Loucy (cell line): ENCODE results near the gene TNK1.

Experiments used
- H2AFZ ChIP-seq: fragments of 200-600 bp; sonication (generic); 2 replicates; pipeline ENCODE4 v1.6.0; 2016; ENCODE audit warnings: antibody characterized with exemption, mild to moderate bottlenecking, low read length, moderate library complexity
- H3F3A ChIP-seq: fragments of 200-600 bp; 2 replicates; pipeline ENCODE4 v1.6.0; 2016; ENCODE audit warnings: antibody characterized with exemption, low read depth, mild to moderate bottlenecking
- H3K27me3 ChIP-seq: fragments of 200-600 bp; sonication (generic); 2 replicates; pipeline ENCODE4 v1.6.1; 2014; ENCODE audit warnings: low read length, mild to moderate bottlenecking; ENCODE audit not compliant: insufficient read depth, poor library complexity, severe bottlenecking
- H3K36me3 ChIP-seq: fragments of 200-600 bp; sonication (generic); 2 replicates; pipeline ENCODE4 v1.6.1; 2016; ENCODE audit warnings: low read length; ENCODE audit not compliant: insufficient read depth
- H3K4me1 ChIP-seq: fragments of 200-600 bp; sonication (generic); 2 replicates; pipeline ENCODE4 v1.5.1; 2014; ENCODE audit warnings: low read length, mild to moderate bottlenecking; ENCODE audit not compliant: insufficient read depth, poor library complexity, severe bottlenecking
- H3K4me2 ChIP-seq: fragments of 200-600 bp; sonication (generic); 2 replicates; pipeline ENCODE4 v1.6.0; 2014; ENCODE audit warnings: antibody characterized with exemption, low read length, low read depth, mild to moderate bottlenecking; ENCODE audit not compliant: poor library complexity, severe bottlenecking
- H3K4me3 ChIP-seq: fragments of 200-600 bp; sonication (generic); 2 replicates; pipeline ENCODE4 v1.5.1; 2014; ENCODE audit warnings: low read length, mild to moderate bottlenecking, mixed read lengths; ENCODE audit not compliant: poor library complexity, severe bottlenecking
- H3K79me2 ChIP-seq: fragments of 200-600 bp; sonication (generic); 2 replicates; pipeline ENCODE4 v1.6.1; 2014; ENCODE audit warnings: low read length; ENCODE audit not compliant: insufficient read depth
- H3K9ac ChIP-seq: fragments of 200-600 bp; sonication (generic); 2 replicates; pipeline ENCODE4 v1.6.0; 2014; ENCODE audit warnings: mild to moderate bottlenecking, low read depth, low read length, moderate library complexity; ENCODE audit not compliant: poor library complexity, severe bottlenecking
- H3K9me2 ChIP-seq: fragments of 200-600 bp; sonication (generic); replicated peaks from 2 replicates; pipeline ENCODE4 v1.6.1; 2016; ENCODE audit warnings: low read depth, low read length, mixed read lengths
- H3K9me3 ChIP-seq: fragments of 200-600 bp; sonication (generic); 2 replicates; pipeline ENCODE4 v1.6.1; 2014; ENCODE audit warnings: mild to moderate bottlenecking, antibody characterized with exemption, low read length, low read depth; ENCODE audit not compliant: insufficient read depth
- H4K20me1 ChIP-seq: fragments of 200-600 bp; sonication (generic); 2 replicates; pipeline ENCODE4 v1.6.0; 2014; ENCODE audit warnings: antibody characterized with exemption, low read length, mild to moderate bottlenecking; ENCODE audit not compliant: insufficient read depth, poor library complexity, severe bottlenecking
- EZH2phosphoT487 ChIP-seq: fragments of 200-600 bp; IDR thresholded peaks from 2 replicates; pipeline ENCODE4 v1.6.1; 2018; ENCODE audit warnings: antibody characterized with exemption, mild to moderate bottlenecking, moderate library complexity, borderline replicate concordance
- TF ChIP-seq, protein P1 (sequence below): fragments of 200-600 bp; sonication (generic); conservative IDR thresholded peaks from 2 replicates; pipeline ENCODE4 v1.5.1; 2014; ENCODE audit warnings: mild to moderate bottlenecking, antibody characterized with exemption, low read length

TNK1 gene

DNA sequence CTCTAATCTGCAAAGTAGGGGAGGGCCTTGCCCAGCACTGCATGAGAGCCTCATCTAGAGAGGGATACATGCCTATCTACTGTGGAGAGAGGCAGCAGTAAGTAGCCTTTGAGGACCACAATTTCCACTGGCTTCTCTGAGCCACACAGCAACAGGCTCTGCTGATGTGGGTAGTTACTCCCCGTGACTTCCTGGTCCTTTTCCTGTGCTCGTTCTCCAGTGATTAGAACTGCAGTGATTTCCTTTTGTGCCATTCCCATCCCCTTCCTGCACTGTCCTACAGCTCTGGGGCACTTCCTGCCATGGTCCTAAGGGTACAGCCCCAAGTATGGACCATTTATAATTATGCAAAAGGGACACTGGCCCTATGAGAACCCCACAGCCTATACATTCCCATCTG is 10.4 kb downstream of the TNK1 start:
- Histone ChIP-seq H3K9me3 (no peaks in the 10 kb centered on the region), H3K4me1 (peaks cover 14% of the 10 kb centered on the region), H4K20me1 (no peaks in the 10 kb centered on the region), H3K4me2 (no peak overlapping the region), H3K9me2 (no peaks in the 10 kb centered on the region), H3K36me3 (no peaks in the 10 kb centered on the region), H2AFZ (no peak overlapping the region), H3K27me3 (no peaks in the 10 kb centered on the region), H3K9ac (no peak overlapping the region), H3F3A (no peaks in the 10 kb centered on the region), H3K4me3 (no peak overlapping the region), H3K79me2 (no peaks in the 10 kb centered on the region)
- TF ChIP-seq, protein P1, sequence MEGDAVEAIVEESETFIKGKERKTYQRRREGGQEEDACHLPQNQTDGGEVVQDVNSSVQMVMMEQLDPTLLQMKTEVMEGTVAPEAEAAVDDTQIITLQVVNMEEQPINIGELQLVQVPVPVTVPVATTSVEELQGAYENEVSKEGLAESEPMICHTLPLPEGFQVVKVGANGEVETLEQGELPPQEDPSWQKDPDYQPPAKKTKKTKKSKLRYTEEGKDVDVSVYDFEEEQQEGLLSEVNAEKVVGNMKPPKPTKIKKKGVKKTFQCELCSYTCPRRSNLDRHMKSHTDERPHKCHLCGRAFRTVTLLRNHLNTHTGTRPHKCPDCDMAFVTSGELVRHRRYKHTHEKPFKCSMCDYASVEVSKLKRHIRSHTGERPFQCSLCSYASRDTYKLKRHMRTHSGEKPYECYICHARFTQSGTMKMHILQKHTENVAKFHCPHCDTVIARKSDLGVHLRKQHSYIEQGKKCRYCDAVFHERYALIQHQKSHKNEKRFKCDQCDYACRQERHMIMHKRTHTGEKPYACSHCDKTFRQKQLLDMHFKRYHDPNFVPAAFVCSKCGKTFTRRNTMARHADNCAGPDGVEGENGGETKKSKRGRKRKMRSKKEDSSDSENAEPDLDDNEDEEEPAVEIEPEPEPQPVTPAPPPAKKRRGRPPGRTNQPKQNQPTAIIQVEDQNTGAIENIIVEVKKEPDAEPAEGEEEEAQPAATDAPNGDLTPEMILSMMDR, result no peak
- no peak for TF ChIP-seq EZH2phosphoT487

- Histone ChIP-seq H3K4me3 (peak overlapping the region; percentile 74), H3K27me3 (no peaks in the 10 kb centered on the region), H3K4me2 (peak overlapping the region; percentile 90), H3K36me3 (no peaks in the 10 kb centered on the region), H3K79me2 (no peaks in the 10 kb centered on the region), H3K9me2 (no peaks in the 10 kb centered on the region), H3K9me3 (no peaks in the 10 kb centered on the region), H4K20me1 (no peaks in the 10 kb centered on the region), H3K9ac (no peak overlapping the region), H3K4me1 (peaks cover 14% of the 10 kb centered on the region), H3F3A (no peaks in the 10 kb centered on the region), H2AFZ (no peak overlapping the region)
- TF ChIP-seq EZH2phosphoT487, result no peak
- TF ChIP-seq, protein P1, result no peak
Measured at GRCh38 chr17:7392696-7393612, 12.1 kb downstream of the TNK1 start.

DNA sequence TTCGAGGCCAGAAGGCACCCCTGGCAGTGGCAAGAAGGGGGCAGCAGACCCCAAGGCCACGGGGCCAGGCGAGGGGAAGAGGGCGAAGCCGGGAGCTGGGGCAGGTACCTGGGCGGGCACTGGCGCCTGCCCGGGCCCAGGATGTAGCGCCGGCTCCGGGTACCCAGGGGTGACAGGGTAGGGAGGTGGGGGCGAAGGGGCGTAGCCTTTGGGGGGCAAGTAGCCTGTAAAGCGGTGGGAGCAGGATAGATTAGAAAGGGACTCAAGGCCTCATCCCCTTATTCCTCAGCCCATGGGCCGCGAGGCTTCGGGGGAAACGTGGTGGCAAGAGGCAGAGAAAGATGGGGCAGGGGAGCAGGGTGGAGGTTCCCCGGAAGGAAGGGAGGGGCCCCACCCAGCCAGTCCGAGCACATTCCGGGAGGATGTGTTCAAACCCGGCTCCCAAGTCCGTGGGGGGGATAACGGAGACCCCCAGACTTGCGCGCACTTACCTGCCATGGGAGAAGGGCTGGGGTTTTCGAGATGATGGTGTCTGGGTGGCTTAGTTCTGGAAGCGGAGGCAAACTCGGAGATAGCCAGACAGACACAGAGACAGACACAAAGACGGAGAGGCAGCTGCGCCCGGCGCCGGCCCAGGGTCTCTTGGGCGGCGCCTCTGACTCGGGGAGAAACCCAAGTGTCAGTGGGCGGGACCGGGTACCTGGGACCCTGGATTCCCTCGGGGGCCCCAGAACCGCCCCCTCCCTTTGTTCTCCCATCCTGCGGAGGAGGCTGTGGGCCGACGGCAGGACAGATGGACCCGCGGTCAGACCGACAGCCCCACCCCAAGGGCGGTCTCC is 12.9 kb downstream of the TNK1 start:
- H3K27me3 ChIP-seq, result no peaks in the 10 kb centered on the region
- H3F3A ChIP-seq, result no peaks in the 10 kb centered on the region
- H3K4me3 ChIP-seq, result peak overlapping the region; percentile 74
- H3K9me3 ChIP-seq, result no peaks in the 10 kb centered on the region
- TF ChIP-seq, protein P1, result peak; percentile 33
- no peak for TF ChIP-seq EZH2phosphoT487
- no peaks in the 10 kb centered on the region for H4K20me1 ChIP-seq
- no peaks in the 10 kb centered on the region for H3K79me2 ChIP-seq
- peak overlapping the region; percentile 71 for H3K9ac ChIP-seq
- no peaks in the 10 kb centered on the region for H3K36me3 ChIP-seq
- peaks cover 14% of the 10 kb centered on the region for H3K4me1 ChIP-seq
- H3K4me2 ChIP-seq, result peak overlapping the region; percentile 90
- no peaks in the 10 kb centered on the region for H3K9me2 ChIP-seq
- H2AFZ ChIP-seq, result peak overlapping the region; percentile 74
